ENCODE measurements around the gene PBRM1. TPM values are rescaled to one million over a fixed set of nuclear protein-coding genes. Genes with fewer than 3 reads are reported as not detected.

The PBRM1 gene
- total RNA-seq, 1 experiment from 2014 or later: 40.0 TPM

- Histone ChIP-seq H3K36me3 (ENCODE audit: control insufficient read depth in 1 of 2, insufficient read depth in 2 of 2, low read length in 2 of 2) (peaks cover 0 to 3% of the 10 kb centered on the region in 2 experiments; a peak in 1 of 4 replicates), H3K79me2 (ENCODE audit: insufficient read depth, low read length) (no peaks in the 10 kb centered on the region), H4K20me1 (ENCODE audit: insufficient read depth) (no peaks in the 10 kb centered on the region), H3K4me1 (ENCODE audit: control insufficient read depth in 1 of 2, insufficient read depth in 2 of 2, low read length in 2 of 2) (no peaks in the 10 kb centered on the region), H3K9me2 (ENCODE audit: insufficient read depth) (no peaks in the 10 kb centered on the region), H3K9me3 (ENCODE audit: control insufficient read depth in 1 of 2, insufficient read depth in 1 of 2, low read depth in 1 of 2, low read length in 2 of 2) (no peaks in the 10 kb centered on the region), H3K4me2 (ENCODE audit: low read length) (no peak overlapping the region), H2AFZ (ENCODE audit: low read depth, low read length, poor library complexity, severe bottlenecking) (no peak overlapping the region), H3K9ac (ENCODE audit: low read length) (no peak overlapping the region), H3K4me3 (replicated peaks in 1 of 2; ENCODE audit: low read depth in 1 of 2, low read length in 2 of 2) (no peak overlapping the region), H3K27ac (ENCODE audit: low read depth, low read length) (no peak overlapping the region), H3K27me3 (ENCODE audit: insufficient read depth, low read length) (no peaks in the 10 kb centered on the region)
- TF ChIP-seq CTCF (IDR thresholded peaks at IDR 0.05 in 2 of 3, conservative IDR thresholded peaks at IDR 0.05 in 1 of 3; ENCODE audit: borderline replicate concordance in 1 of 3, insufficient read depth in 1 of 3, low read depth in 2 of 3, low read length in 2 of 3): no peak
- no peak for TF ChIP-seq RAD21 (IDR thresholded peaks at IDR 0.05; ENCODE audit: low read depth)
- ChIA-PET RAD21 (ENCODE audit: low non-redundant PET in 1 of 2, low total read pairs in 2 of 2, uncharacterized antibody in 2 of 2, unreplicated experiment in 2 of 2) (no interaction called here), POLR2A (no interaction called here), CTCF (no interaction called here)
- DNase-seq (ENCODE audit: low read depth, low spot score) (no peak), ATAC-seq (no peak)
- BruUV-seq (replicated peaks): no TSS peak
- intact Hi-C loops (cut with micrococcal nuclease): no loop called here
Observed at GRCh38 chr3:52715714-52716305, 30.1 kb upstream of the PBRM1 start.

DNA sequence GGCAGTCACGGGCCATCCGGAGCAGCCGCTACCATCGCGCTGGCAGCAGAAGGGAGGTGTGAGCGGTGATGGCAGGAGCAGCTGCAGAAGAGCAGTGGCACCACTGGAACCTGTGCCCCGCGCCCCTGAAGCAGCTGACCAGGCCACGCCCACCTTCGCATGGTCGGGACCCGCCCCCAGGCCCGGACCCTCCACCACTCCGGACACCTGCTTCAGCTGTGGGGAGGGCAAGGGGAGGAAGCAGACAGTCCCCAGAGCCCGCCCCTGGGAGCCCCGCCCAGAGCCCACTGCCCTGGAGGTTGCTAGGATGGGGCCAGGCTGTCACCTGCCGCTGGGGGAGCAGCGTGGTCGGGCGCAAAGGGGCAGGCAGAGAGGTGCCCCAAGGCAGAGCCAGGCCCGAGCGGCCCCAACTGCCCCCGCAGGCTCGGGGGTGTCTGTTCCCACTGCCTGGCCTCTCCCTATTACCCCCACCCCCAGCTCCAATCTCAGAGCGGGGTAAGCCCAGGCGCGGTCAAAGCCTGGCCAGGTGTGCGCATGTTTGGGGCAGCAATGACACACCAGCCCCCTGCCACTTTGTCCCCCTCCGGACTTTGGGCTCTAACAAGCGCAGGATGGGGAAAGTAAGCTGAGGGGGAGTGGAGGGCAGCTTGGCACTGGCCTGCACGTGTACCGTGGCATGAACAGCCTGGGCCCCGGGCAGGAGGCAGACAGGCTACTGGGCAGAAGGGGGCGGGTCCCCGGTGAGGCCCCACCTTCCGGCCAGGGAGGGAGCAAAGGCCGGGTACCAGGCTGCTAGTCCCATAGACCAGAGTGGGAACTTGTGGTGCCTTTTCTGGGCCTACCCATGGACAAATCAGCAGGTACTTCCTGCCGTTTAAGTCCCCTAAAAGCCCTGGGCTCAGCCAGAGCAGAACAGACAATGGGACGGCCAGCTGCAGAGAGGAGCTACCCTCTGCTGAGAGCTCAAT lies 28.9 kb upstream of the PBRM1 start:
- Histone ChIP-seq H3K79me2 (ENCODE audit: insufficient read depth, low read length) (no peaks in the 10 kb centered on the region), H3K36me3 (ENCODE audit: control insufficient read depth in 1 of 2, insufficient read depth in 2 of 2, low read length in 2 of 2) (no peaks in the 10 kb centered on the region; a peak in 1 of 4 replicates), H3K27me3 (ENCODE audit: insufficient read depth, low read length) (no peaks in the 10 kb centered on the region), H3K9me2 (ENCODE audit: insufficient read depth) (no peaks in the 10 kb centered on the region), H3K9me3 (ENCODE audit: control insufficient read depth in 1 of 2, insufficient read depth in 1 of 2, low read depth in 1 of 2, low read length in 2 of 2) (no peaks in the 10 kb centered on the region), H3K9ac (ENCODE audit: low read length) (no peak overlapping the region), H3K4me2 (ENCODE audit: low read length) (no peak overlapping the region), H3K4me1 (ENCODE audit: control insufficient read depth in 1 of 2, insufficient read depth in 2 of 2, low read length in 2 of 2) (no peaks in the 10 kb centered on the region), H3K4me3 (replicated peaks in 1 of 2; ENCODE audit: low read depth in 1 of 2, low read length in 2 of 2) (no peak overlapping the region), H4K20me1 (ENCODE audit: insufficient read depth) (no peaks in the 10 kb centered on the region), H2AFZ (ENCODE audit: low read depth, low read length, poor library complexity, severe bottlenecking) (no peak overlapping the region), H3K27ac (ENCODE audit: low read depth, low read length) (no peak overlapping the region)
- DNase-seq (ENCODE audit: low read depth, low spot score): no peak
- ChIA-PET RAD21 (ENCODE audit: low non-redundant PET in 1 of 2, low total read pairs in 2 of 2, uncharacterized antibody in 2 of 2, unreplicated experiment in 2 of 2) (no interaction called here), POLR2A (interaction anchor here (0.6 kb wide), 1 partner anchor 290 kb away, joined by 3 read pairs; no protein-coding TSS in a partner anchor), CTCF (no interaction called here)
- intact Hi-C loops (cut with micrococcal nuclease): no loop called here
- ATAC-seq: peak; percentile 74
- TF ChIP-seq ZBTB33 (IDR thresholded peaks at IDR 0.05; ENCODE audit: extremely low read depth, insufficient replicate concordance, low read length) (no peak), EZH2 (IDR thresholded peaks at IDR 0.05) (no peak), ELF1 (IDR thresholded peaks at IDR 0.05; ENCODE audit: borderline replicate concordance, low read depth) (no peak), FOSL1 (IDR thresholded peaks at IDR 0.05; ENCODE audit: low read depth) (no peak), RAD21 (IDR thresholded peaks at IDR 0.05; ENCODE audit: low read depth) (no peak), ZNF274 (IDR thresholded peaks at IDR 0.05; ENCODE audit: low read depth, low read length) (no peak), JUND (IDR thresholded peaks at IDR 0.05) (no peak), TCF7L2 (IDR thresholded peaks at IDR 0.05; ENCODE audit: borderline replicate concordance, extremely low read depth, insufficient read depth, insufficient read length) (no peak), SP1 (IDR thresholded peaks at IDR 0.05; ENCODE audit: low read depth) (no peak), CBX3 (IDR thresholded peaks at IDR 0.05; ENCODE audit: low read depth) (no peak)
- no TSS peak for BruUV-seq (replicated peaks)

Data from HCT116 (cell line).